Type B pancreatic cell (in vitro differentiated cells): ENCODE measurements around the gene TMEM98. TPM values are rescaled to one million over a fixed set of nuclear protein-coding genes. Genes with fewer than 3 reads are reported as not detected.
A peak's percentile ranks its signal among the peaks of the same experiment; 100 is the strongest.

Experiments
- DNase-seq: peaks from one replicate; pipeline ENCODE4 v3.0.0; 2021; ENCODE audit warnings: mixed read lengths; ENCODE audit not compliant: unreplicated experiment; ENCODE audit errors: extremely low spot score
- H3K27ac Mint-ChIP-seq: 2 replicates; pipeline ENCODE4 v1.8.0; 2021; ENCODE audit warnings: mild to moderate bottlenecking, mixed read lengths
- H3K27me3 Mint-ChIP-seq: 2 replicates; pipeline ENCODE4 v1.8.0; 2021; ENCODE audit warnings: mixed read lengths
- H3K36me3 Mint-ChIP-seq: 2 replicates; pipeline ENCODE4 v1.8.0; 2021; ENCODE audit warnings: mixed read lengths
- H3K4me1 Mint-ChIP-seq: one replicate; pipeline ENCODE4 v1.8.0; 2021; ENCODE audit warnings: mixed read lengths; ENCODE audit not compliant: unreplicated experiment
- H3K4me3 Mint-ChIP-seq: 2 replicates; pipeline ENCODE4 v1.8.0; 2021; ENCODE audit warnings: mild to moderate bottlenecking, mixed read lengths
- H3K9me3 Mint-ChIP-seq: 2 replicates; pipeline ENCODE4 v1.8.0; 2021; ENCODE audit warnings: mixed read lengths
- total RNA-seq: library from RNA; stranded (reverse); gene quantifications from 2 replicates; pipeline ENCODE4 v1.2.1, GENCODE V29; 2021; ENCODE audit warnings: low replicate concordance
- TF ChIP-seq, protein P1 (sequence below): fragments of 200-600 bp; sonication (generic); conservative IDR thresholded peaks from 2 replicates; pipeline ENCODE4 v1.5.0; 2021; ENCODE audit warnings: antibody characterized with exemption, mild to moderate bottlenecking

The TMEM98 gene
- total RNA-seq, 1 donor from 2014 or later, result 161 TPM

DNA sequence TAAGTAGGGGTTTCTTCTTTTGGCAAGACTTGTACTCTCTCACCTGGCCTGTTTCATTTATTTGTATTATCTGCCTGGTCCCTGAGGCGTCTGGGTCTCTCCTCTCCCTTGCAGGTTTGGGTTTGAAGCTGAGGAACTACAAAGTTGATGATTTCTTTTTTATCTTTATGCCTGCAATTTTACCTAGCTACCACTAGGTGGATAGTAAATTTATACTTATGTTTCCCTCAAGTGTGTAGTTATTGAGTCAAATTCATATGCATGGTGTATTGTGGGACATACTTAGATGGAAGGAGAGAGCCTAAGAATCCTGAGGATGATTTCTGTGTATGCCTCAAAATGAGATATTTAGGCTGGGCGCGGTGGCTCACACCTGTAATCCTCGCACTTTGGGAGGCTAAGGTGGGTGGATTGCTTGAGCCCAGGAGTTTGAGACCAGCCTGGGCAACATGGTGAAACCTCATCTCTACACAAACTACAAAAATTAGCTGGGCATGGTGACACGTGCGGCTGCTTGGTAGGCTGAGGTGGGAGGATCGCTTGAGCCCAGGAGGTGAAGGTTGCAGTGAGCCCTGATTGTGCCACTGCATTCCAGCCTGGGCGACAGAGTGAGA is 13.6 kb downstream of the TMEM98 start:
- Mint-ChIP-seq H3K4me3 (no peak overlapping the region), H3K27me3 (no peaks in the 10 kb centered on the region), H3K9me3 (no peaks in the 10 kb centered on the region), H3K36me3 (peaks cover 44% of the 10 kb centered on the region), H3K27ac (no peak overlapping the region), H3K4me1 (peaks cover 20% of the 10 kb centered on the region)
- TF ChIP-seq, protein P1, sequence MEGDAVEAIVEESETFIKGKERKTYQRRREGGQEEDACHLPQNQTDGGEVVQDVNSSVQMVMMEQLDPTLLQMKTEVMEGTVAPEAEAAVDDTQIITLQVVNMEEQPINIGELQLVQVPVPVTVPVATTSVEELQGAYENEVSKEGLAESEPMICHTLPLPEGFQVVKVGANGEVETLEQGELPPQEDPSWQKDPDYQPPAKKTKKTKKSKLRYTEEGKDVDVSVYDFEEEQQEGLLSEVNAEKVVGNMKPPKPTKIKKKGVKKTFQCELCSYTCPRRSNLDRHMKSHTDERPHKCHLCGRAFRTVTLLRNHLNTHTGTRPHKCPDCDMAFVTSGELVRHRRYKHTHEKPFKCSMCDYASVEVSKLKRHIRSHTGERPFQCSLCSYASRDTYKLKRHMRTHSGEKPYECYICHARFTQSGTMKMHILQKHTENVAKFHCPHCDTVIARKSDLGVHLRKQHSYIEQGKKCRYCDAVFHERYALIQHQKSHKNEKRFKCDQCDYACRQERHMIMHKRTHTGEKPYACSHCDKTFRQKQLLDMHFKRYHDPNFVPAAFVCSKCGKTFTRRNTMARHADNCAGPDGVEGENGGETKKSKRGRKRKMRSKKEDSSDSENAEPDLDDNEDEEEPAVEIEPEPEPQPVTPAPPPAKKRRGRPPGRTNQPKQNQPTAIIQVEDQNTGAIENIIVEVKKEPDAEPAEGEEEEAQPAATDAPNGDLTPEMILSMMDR, result peak; percentile 72
- no peak for DNase-seq

- H3K27me3 Mint-ChIP-seq, result no peaks in the 10 kb centered on the region
- no peak for DNase-seq
- no peak overlapping the region for H3K27ac Mint-ChIP-seq
- H3K36me3 Mint-ChIP-seq, result peaks cover 34% of the 10 kb centered on the region
- H3K4me3 Mint-ChIP-seq, result no peak overlapping the region
- peaks cover 14% of the 10 kb centered on the region for H3K4me1 Mint-ChIP-seq
- no peaks in the 10 kb centered on the region for H3K9me3 Mint-ChIP-seq
- TF ChIP-seq, protein P1, result no peak
Measured at GRCh38 chr17:32943206-32943605, 15.3 kb downstream of the TMEM98 start.

DNA sequence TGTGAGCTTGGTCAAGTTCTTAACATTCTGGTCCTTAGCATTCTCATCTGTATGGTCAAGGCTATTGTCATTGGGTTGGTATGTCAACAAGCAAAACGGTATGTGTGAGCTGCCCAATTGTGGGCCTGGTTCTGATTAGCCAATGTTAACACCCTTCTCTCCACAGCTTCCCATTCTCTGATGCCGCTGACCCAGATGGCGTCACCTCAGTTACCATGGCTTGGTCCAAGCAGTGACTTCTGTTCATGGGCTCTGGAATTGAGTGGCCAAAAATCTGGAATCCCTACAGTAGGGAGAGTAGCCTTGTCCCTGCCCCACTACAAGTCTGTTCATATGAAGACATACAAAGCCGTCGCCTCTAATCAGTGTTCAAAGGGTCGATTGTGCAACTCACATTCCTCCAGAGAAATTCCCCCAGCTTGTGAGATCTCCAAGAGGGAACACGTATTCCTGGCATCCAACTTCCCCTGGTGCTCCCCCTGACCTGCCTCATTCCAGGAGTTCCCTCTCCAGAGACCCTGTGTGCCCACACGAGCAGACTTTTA is 15.8 kb downstream of the TMEM98 start:
- TF ChIP-seq, protein P1, result no peak
- DNase-seq, result no peak
- Mint-ChIP-seq H3K4me3 (peak overlapping the region; percentile 8), H3K4me1 (peaks cover 18% of the 10 kb centered on the region), H3K27ac (no peak overlapping the region), H3K27me3 (no peaks in the 10 kb centered on the region), H3K9me3 (no peaks in the 10 kb centered on the region), H3K36me3 (peaks cover 29% of the 10 kb centered on the region)

DNA sequence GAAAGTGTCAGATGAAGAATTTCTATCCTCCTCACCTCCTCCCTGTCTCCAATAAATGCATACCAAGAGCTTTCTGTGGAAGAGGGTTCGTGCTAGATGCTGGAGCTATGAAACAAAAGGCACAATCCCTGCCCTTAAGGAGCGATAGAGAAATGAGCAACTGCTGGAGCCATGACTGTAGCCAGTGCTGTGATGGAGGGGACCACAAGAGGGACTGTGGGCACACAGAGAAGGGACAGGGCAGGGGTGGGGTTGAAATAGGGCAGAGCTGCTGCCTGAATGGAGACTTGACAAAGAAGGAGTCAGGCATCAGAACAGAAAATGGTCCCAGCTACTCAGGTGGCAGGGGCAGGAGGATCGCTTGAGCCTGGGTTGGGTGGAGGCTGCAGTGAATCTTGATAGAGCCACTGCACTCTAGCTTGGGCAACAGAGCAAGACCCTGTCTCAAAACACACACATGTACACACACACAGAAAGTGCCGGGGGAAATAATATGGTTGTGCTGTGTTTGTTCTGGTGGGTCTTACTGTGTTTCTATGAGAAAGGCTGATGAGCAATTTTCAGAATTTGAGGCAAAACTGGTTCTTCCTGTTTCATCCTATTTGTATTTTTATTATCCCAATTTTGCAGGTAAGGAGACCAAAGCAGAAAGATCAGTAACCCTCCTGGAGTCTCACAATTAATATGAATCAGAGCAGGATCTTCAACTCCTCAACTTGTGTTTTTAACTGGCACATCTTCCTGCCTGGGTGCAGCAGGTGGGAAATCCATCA is 16.5 kb downstream of the TMEM98 start:
- H3K4me1 Mint-ChIP-seq, result peaks cover 19% of the 10 kb centered on the region
- H3K27me3 Mint-ChIP-seq, result no peaks in the 10 kb centered on the region
- H3K9me3 Mint-ChIP-seq, result no peaks in the 10 kb centered on the region
- H3K36me3 Mint-ChIP-seq, result peaks cover 25% of the 10 kb centered on the region
- H3K27ac Mint-ChIP-seq, result peak overlapping the region; percentile 19
- H3K4me3 Mint-ChIP-seq, result peak overlapping the region; percentile 8
- TF ChIP-seq, protein P1, result no peak
- no peak for DNase-seq

DNA sequence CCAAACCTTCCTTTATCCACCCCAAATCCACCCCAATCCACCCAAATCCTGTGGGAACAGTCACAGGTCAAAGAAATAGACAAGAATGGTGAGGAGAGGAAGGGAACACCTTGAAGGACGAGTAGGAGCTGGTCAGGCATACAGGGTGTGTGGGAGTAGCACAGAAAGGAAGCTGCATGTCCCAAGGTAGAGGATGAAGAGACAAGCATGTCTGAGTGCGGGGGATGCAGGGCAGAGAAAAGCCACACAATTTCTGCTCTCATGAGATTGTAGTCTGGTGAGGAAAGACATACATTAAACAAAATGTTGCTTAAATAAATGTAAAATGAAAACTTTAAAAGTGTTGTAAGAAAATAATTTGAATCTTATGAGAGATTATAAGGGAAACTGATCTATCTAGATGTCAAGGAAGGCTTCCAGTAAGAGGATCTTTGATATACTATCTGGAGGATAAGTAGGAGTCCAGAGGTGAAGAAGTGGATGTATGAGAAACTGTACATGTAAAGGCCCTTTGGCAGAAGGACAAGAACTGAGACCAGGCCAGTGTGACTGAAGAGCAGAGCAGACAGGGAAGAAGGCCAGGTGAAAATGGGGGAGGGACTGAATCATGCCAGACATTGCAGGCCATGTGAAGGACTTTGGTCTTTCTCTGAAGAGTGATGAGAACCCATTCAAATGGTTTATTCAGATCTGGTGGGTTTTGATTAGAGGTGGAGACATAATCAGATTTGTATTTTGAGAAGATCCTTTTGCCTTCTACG is 18.6 kb downstream of the TMEM98 start:
- no peaks in the 10 kb centered on the region for H3K27me3 Mint-ChIP-seq
- peaks cover 19% of the 10 kb centered on the region for H3K4me1 Mint-ChIP-seq
- TF ChIP-seq, protein P1, result no peak
- no peak for DNase-seq
- H3K27ac Mint-ChIP-seq, result no peak overlapping the region
- no peaks in the 10 kb centered on the region for H3K9me3 Mint-ChIP-seq
- H3K4me3 Mint-ChIP-seq, result no peak overlapping the region
- peaks cover 7% of the 10 kb centered on the region for H3K36me3 Mint-ChIP-seq
